ENCODE results near the gene NDUFB2.
"Not testable (repeated sequence)": the region's sequence is repeated elsewhere in the genome, so short reads cannot be mapped to it uniquely, and the experiment has no call there.

NDUFB2 gene

DNA sequence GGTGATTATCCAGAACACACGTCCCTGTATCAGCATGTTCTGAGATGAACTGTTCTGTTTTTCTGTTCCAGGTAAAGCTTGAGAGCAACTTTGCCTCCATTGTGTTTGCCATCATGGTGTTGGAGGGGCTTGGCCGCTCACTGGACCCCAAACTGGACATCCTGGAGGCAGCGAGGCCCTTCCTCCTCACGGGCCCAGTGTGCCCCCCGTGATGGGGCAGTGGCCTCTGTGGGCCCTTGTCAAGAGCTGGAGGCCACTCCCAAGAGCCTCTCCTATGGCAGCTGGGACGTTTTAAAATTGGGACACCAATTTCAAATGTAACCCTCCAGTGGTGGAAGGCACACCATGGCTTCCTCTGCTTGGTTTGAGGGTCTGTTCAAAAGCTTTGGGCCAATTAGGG lies 1.9 kb upstream of the NDUFB2 start:
- no peak for DNase-seq

GRCh38 chr7:140695381-140695780 lies 1.1 kb upstream of the NDUFB2 start:
- no peak for DNase-seq

DNA sequence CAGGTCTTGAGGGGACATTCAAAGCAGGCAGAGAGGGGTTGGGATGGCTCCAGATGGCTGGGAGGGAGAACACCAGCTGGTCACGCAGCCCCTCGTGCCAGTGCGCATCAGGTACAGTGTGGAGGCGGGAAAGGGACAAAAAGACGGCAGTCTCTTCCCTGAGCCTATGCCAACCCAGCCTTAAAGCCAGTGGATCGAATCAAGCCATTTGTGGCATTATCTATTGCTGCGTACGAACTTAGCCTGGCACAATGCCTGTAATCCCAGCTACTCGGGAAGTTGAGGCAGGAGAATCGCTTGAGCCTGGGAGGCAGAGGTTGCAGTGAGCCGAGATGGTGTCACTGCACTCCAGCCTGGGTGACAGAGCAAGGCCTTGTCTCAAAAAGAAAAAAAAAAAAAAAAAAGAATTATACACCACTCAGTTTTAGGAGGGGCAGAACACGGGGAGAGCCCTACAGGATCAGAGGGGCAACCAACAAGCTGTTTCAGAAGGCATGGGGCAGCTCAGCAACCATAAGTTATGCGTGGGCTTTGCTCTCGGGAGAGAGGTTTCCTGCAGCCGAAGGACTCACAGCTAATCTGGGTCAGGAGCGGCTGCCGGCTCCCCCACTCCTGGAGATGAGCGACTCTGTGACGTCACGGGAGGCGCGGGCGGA lies 356 bp upstream of the NDUFB2 start:
- peak; percentile 91 for DNase-seq

- DNase-seq = no peak
These were observed 1.1 kb downstream of the NDUFB2 start for GRCh38 chr7:140697447-140698143.

DNA sequence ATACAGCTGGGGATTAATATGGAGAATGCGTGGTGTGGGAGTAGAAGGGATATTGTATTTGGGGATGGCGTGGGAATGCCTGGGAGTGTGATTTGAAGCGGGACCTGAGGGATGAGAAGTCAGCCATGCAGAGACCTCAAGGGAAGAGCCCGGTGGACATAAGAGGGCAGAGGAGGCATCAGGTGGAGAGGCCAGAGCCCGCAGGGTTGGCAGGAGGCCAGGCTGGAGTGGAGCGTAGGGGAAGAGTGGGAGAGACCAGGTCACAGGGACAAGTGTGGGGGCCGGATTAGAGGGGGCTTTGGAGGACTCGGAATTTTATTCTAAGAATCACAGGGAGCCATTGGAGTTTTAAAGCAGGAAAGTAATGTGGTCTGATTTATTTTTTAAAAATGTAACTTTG lies 2.0 kb downstream of the NDUFB2 start:
- no peak for DNase-seq

- DNase-seq = no peak
These were observed 6.3 kb downstream of the NDUFB2 start for GRCh38 chr7:140702774-140703173.

GRCh38 chr7:140704205-140704604 lies 7.7 kb downstream of the NDUFB2 start:
- no peak for DNase-seq

DNA sequence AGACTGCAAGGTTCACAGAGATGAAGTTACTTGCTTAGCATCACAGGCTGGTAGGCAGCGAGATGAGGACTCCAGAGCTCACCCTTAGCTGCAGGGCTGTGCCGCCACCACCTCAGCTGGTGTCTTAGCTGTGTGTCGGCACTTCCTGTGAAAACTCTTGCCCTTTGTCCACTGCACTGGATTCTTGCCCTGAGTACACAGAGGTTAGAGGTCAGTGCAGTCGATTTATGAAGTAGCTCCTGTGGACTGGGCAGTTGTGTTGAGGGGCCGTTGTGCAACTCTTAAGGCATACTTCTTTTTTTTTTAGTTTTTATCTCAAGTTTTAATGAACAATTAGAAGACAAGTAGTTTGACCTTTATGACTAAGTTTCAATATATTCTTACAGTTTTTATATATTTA lies 10.6 kb downstream of the NDUFB2 start:
- no peak for DNase-seq

GRCh38 chr7:140708764-140709163 lies 12.3 kb downstream of the NDUFB2 start:
- not testable (repeated sequence) for DNase-seq

DNA sequence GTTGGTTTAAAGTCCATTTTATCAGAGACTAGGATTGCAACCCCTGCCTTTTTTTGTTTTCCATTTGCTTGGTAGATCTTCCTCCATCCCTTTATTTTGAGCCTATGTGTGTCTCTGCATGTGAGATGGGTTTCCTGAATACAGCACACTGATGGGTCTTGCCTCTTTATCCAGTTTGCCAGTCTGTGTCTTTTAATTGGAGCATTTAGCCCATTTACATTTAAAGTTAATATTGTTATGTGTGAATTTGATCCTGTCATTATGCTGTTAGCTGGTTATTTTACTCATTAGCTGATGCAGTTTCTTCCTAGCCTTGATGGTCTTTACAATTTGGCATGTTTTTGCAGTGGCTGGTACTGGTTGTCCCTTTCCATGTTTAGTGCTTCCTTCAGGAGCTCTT lies 15.9 kb downstream of the NDUFB2 start:
- not testable (repeated sequence) for DNase-seq

- no peak for DNase-seq
These were observed 18.0 kb downstream of the NDUFB2 start for GRCh38 chr7:140714331-140715040.

GRCh38 chr7:140719721-140720120 lies 23.2 kb downstream of the NDUFB2 start:
- no peak for DNase-seq

GRCh38 chr7:140722254-140722653 lies 25.7 kb downstream of the NDUFB2 start:
- DNase-seq = no peak

DNA sequence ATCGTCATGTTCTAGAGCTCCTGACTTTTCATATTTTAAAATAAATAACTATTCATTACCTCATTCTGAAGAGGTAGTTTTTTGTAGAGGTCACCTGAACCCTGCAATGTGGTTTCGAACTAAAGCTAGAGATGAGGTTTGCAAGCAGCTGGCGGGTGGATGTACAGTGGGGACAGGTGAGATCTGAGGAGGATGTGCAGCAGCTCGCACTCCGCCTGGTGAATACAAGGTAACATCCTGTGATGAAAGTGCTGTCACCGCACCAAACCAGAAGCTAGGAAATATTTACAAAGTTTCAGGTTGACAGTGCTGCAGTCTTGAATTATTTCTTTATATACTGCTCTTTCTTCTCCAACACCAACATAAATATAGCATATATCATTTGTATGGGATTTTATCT lies 26.5 kb downstream of the NDUFB2 start:
- DNase-seq = no peak

- DNase-seq = no peak
These were observed 27.1 kb downstream of the NDUFB2 start for GRCh38 chr7:140723574-140723973.

DNA sequence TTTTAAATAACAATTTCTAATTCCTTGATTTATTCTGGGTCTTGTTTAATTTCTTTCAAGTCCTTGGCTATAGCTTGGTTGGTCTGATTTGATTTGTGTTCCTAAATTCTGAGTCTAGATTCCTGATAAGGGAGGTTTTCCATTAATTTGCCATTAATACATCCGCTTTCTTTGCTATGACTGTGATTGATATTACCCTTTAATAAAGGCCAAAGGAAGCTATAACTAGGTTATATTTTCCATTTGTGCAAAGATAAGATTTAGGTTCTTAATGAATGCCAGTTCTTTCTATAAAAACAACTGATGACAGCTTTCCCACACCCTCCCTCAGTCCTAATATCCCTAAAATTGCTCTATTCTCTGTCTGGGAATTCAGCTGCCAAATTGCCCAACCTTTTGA lies 28.2 kb downstream of the NDUFB2 start:
- no peak for DNase-seq

DNA sequence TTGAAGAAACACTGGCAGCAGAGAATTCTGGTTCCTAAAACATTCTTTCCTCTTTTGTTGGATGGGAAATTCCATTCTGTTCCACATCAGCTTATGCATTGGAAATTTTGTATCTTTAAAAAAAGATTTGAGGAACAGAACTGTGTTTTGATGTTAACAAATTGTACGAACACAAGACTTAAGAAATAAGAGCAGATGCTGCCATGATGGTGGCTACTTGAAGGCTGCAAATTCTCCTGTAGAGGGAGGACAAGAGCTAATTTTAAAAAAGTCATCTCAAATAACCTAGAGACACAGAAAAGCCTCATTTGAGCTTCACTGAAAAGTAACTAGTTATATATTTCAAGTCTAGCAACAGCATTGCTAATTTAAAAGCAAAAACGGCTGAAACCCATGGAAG lies 29.8 kb downstream of the NDUFB2 start:
- DNase-seq = peak; percentile 8

DNA sequence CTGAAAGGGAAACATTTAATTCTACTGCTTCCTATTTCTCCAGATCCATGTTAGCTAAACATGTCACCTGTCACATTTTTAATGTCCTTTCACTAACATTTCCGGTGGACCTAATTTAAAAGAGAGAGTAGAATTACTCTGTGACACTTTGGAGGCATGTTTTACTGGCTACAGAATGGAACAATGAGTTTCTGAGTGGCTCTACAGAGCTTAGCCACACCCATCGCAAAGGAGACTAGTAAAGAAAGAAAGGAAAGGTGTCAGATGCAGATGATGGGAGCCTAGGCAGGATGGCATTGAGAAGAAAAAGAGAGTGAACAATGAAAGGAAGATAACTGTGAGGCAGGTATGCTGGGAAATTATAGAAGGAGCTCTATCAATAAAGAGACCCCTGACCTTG lies 35.9 kb downstream of the NDUFB2 start:
- no peak for DNase-seq

GRCh38 chr7:140734096-140734495 lies 37.6 kb downstream of the NDUFB2 start:
- DNase-seq = no peak

DNA sequence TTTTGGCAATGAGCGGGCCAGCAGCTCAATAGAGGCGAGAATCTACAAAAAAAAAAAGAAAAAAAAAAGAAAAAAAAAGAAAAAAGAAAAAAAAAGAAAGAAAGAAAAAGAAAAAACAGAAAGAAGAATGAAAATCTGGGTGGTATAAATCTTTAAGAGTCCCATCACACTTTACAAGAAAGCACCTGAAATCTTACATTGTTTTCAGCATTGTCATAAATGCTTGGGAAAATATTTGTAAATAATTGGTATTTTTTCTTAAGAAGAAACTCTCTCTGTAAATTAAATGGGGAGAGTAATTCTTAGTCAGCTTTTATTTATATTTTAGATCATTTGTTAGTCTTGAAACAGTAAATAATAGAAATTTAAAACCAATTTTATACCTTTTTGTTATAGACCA lies 38.2 kb downstream of the NDUFB2 start:
- DNase-seq = no peak

GRCh38 chr7:140738280-140738679 lies 41.8 kb downstream of the NDUFB2 start:
- DNase-seq = no peak

DNA sequence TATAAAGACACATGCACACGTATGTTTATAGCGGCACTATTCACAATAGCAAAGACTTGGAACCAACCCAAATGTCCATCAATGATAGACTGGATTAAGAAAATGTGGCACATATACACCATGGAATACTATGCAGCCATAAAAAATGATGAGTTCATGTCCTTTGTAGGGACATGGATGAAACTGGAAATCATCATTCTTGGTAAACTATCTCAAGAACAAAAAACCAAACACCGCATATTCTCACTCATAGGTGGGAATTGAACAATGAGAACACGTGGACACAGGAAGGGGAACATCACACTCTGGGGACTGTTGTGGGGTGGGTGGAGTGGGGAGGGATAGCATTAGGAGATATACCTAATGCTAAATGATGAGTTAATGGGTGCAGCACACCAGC lies 46.7 kb downstream of the NDUFB2 start:
- not testable (repeated sequence) for DNase-seq

- DNase-seq = no peak
These were observed 47.5 kb downstream of the NDUFB2 start for GRCh38 chr7:140744005-140744404.
